ES-I3 (cell line): ENCODE measurements around the gene CSTF1.

Source experiments
- H3K36me3 ChIP-seq: 2 replicates; pipeline ENCODE4 v1.6.1; 2013; ENCODE audit warnings: mild to moderate bottlenecking, low read length, control low read depth, moderate library complexity; ENCODE audit not compliant: insufficient read depth
- H3K4me1 ChIP-seq: 2 replicates; pipeline ENCODE4 v1.6.1; 2013; ENCODE audit warnings: mild to moderate bottlenecking, control low read depth, low read length; ENCODE audit not compliant: insufficient read depth
- H3K9ac ChIP-seq: 2 replicates; pipeline ENCODE4 v1.6.1; 2013; ENCODE audit warnings: low read depth, mild to moderate bottlenecking, low read length, moderate library complexity
- H3K9me3 ChIP-seq: 2 replicates; pipeline ENCODE4 v1.6.1; 2013; ENCODE audit warnings: mild to moderate bottlenecking, low read length, moderate library complexity; ENCODE audit not compliant: control insufficient read depth, insufficient read depth

CSTF1 gene

DNA sequence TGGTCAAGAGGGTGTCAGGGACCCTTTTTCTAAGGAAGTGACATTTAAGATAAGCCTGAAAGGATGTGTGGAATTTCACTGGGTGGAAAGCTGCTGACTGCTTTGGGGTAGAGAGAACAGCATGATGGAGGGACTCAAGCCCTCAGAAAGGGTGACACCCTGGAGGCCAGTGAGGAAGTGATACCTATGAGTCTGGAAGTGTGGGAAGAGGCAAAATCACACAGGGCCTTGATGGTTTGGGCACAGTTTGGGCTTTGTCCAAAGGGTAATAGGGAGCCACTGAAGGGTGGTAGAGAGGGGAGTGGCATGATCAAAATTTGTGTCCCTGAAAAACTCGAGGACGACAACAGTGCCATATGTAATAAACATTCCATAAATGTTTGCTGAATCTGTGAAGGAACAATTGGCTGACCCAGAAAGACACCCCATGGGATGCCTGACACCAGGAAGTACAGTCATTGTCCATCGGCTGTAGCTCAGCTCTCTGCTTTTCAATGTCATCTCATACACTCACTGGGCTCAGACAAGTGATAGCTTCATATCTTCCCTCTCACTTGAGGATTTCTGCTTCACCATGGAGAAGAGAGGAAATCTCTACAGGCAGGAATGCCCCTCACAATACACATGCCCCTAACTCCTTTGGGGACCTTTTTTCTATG is 40.9 kb downstream of the CSTF1 start:
- Histone ChIP-seq H3K4me1 (no peaks in the 10 kb centered on the region), H3K36me3 (no peaks in the 10 kb centered on the region), H3K9me3 (no peaks in the 10 kb centered on the region), H3K9ac (no peak overlapping the region)

- Histone ChIP-seq H3K9ac (no peak overlapping the region), H3K4me1 (no peaks in the 10 kb centered on the region), H3K9me3 (no peaks in the 10 kb centered on the region), H3K36me3 (no peaks in the 10 kb centered on the region)
Observed at GRCh38 chr20:56433880-56434255, 41.4 kb downstream of the CSTF1 start.

DNA sequence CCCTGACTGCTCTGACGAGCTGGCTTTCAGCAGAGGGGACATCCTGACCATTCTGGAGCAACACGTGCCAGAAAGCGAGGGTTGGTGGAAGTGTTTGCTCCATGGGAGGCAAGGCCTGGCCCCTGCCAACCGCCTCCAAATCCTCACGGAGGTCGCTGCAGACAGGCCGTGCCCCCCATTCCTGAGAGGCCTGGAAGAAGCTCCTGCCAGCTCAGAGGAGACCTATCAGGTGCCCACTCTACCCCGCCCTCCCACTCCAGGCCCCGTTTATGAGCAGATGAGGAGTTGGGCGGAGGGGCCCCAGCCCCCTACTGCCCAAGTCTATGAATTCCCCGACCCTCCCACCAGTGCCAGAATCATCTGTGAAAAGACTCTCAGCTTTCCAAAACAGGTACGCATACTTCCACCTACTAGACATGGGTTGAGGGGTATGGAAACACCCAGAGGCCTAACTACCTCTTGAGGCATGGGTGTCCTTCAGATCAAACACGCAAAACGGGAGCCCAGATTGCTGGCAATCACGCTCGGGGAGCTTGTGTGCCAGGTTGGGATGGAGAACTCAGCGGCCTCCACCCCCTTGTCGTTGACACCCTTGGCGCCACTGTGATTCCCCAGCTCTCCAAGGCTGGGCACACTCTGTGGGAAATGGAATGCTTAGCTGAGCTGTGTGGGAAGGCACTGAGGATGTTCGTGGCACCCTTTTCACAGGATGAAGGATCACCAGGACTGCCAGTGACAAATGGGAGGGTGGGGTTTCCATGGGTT is 44.9 kb downstream of the CSTF1 start:
- Histone ChIP-seq H3K9ac (no peak overlapping the region), H3K4me1 (no peaks in the 10 kb centered on the region), H3K36me3 (no peaks in the 10 kb centered on the region), H3K9me3 (no peaks in the 10 kb centered on the region)

GRCh38 chr20:56438284-56438683 is 45.8 kb downstream of the CSTF1 start:
- no peaks in the 10 kb centered on the region for H3K9me3 ChIP-seq
- H3K36me3 ChIP-seq: no peaks in the 10 kb centered on the region
- no peak overlapping the region for H3K9ac ChIP-seq
- H3K4me1 ChIP-seq: no peaks in the 10 kb centered on the region

DNA sequence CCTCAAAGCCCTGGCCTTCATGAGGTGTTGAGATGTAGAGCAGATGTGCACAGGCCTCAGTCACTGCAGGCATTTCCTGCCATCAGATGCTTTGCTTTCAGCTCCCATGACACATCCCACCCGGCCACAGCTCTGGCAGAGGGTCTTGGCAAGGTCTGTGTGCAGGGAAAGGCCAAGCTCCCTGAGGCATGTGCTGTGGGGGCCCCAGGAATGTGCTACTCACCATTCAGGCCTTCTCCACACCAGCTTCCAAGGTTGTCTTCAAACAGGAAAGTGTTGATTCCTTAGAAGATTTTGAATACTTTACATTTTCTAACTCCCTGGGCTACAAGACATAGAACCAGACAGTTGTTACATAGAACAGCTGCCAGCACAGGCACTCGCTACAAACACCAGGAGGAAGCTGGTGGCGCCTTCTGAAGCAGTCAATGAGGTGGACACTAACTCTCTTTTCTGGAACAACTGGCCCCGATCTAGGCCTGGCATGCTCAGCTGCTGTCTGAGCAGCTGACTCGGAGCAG is 47.4 kb downstream of the CSTF1 start:
- Histone ChIP-seq H3K9me3 (no peaks in the 10 kb centered on the region), H3K4me1 (no peaks in the 10 kb centered on the region), H3K9ac (no peak overlapping the region), H3K36me3 (no peaks in the 10 kb centered on the region)

GRCh38 chr20:56440346-56441007 is 48.0 kb downstream of the CSTF1 start:
- H3K9me3 ChIP-seq: no peaks in the 10 kb centered on the region
- H3K4me1 ChIP-seq: no peaks in the 10 kb centered on the region
- no peaks in the 10 kb centered on the region for H3K36me3 ChIP-seq
- no peak overlapping the region for H3K9ac ChIP-seq

DNA sequence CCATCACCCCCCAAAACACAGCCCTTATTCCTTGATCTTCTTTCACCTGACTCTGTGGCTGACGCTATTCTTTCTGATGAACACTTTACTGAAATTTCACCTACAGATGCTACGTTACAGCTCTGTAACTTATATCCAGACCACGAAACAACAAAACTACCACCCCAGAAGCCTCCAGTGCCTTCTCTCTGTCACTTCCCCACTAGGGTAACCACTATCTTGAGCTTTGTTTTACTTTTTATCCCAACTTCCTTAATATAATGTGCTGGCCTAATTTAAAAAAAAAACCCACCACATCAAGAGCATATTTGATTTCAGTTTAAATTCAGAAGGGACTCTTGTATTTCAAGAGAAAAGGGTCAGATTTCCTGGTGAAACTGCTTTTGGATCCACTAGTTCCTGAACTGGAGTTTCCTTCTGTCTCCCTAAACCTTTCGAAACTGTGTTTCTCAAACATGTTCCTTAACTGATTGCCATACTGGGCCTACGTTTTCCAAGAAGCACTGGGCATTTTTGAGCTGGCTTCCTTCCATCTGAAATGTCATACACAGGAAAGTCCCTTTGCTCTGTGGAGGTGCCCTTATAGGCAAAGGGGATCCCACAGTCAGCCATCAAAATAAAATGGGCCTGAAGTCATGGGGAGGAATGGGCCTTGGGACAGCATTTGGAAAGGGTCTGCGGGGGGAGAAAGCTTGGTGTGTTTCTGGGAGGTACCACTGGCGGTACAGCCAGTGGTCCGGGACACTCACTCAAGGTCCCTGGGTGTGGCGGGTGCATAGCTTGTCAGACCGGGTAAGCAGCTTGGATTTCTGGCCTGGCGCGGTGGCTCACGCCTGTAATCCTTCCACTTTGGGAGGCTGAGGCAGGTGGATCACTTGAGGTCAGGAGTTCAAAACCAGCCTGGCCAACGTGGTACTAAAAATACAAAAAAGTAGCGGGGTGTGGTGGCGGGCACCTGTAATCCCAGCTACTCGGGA is 50.2 kb downstream of the CSTF1 start:
- H3K36me3 ChIP-seq: no peaks in the 10 kb centered on the region
- H3K4me1 ChIP-seq: no peaks in the 10 kb centered on the region
- no peaks in the 10 kb centered on the region for H3K9me3 ChIP-seq
- no peak overlapping the region for H3K9ac ChIP-seq

DNA sequence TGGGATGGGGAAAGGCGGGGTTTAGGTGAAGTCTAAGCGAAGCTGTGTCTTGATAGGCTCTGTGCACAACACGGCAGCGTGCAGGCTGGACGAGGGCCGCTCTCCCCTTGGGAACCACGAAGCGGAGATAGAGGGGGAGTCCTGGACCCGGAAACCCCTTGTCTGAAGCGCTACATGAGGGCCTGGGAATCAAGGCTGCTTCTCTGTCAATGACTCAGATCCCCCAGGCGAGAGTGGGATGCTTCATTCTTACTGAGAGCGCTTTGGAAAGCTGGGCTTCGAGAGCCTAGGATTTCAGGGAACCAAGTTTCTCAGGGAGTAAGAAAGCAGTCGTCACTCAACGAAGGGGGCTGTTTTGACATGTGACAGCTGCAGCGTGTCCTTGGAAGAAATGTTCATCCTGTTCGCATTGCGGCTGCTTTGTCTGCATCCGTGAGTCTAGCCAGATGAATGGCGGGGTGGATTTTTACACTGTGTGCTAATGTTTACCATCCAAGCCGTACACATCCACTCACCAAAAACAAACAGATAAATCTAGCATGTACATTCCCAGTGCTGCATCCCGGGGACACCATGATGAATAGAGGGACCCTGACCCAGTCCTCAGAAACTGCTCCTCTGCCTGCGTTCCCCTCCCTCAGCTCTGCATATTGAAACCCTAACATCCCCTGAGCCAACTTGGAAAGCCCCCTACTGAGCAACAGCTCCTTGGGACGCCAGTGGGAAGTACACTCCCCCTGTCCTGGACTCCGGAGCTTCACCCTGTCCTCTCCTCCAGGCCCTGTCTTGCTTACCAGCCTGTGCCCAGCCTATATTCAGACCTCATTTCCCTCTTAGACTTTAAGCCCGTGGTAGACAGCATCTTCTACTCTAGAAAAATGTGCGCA is 51.5 kb downstream of the CSTF1 start:
- H3K9me3 ChIP-seq: no peaks in the 10 kb centered on the region
- no peaks in the 10 kb centered on the region for H3K36me3 ChIP-seq
- H3K9ac ChIP-seq: no peak overlapping the region
- no peaks in the 10 kb centered on the region for H3K4me1 ChIP-seq

- no peaks in the 10 kb centered on the region for H3K9me3 ChIP-seq
- no peaks in the 10 kb centered on the region for H3K36me3 ChIP-seq
- no peaks in the 10 kb centered on the region for H3K4me1 ChIP-seq
- H3K9ac ChIP-seq: no peak overlapping the region
Observed at GRCh38 chr20:56445130-56445529, 52.7 kb downstream of the CSTF1 start.

DNA sequence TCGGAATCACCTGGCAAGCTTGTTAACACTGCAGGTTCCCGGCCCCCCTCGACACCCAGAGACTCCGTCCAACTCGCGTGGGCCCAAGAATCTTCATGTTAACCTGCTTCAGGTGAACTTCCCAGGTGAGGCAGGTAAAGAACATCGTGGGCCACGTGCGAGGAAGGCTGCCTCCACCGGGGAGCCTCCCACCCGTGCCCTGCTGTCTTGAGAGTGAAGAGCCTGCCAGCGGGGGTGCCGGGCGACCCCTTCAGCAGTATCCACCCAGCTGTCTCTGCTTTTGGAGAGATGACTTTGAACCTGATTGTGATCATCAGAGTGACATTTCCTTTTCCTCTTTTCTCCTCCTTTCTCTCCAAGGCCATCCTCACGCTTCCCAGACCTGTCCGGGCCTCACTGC is 53.1 kb downstream of the CSTF1 start:
- Histone ChIP-seq H3K4me1 (no peaks in the 10 kb centered on the region), H3K9me3 (no peaks in the 10 kb centered on the region), H3K9ac (no peak overlapping the region), H3K36me3 (no peaks in the 10 kb centered on the region)

DNA sequence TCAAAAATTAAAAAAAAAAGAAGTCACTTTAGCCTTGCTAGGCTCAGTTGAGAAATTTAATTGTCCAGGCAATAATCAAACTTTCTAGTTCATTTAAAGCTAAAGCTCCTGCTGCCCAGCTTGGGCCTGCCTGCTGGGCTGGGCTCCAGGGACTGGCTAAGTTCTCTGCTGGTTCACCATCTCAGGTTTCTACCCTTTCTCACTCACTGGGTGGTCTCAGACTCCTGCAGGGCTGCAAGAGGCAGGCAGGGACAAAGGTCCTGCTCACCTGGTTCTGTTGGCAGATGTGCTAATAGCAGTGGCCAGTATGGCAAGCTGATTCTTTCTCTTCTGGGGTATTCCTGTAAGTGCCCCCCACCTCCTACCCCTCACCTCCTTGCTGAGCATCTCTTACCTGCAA is 54.8 kb downstream of the CSTF1 start:
- Histone ChIP-seq H3K4me1 (no peaks in the 10 kb centered on the region), H3K9ac (no peak overlapping the region), H3K9me3 (no peaks in the 10 kb centered on the region), H3K36me3 (no peaks in the 10 kb centered on the region)

- H3K4me1 ChIP-seq: no peaks in the 10 kb centered on the region
- H3K9ac ChIP-seq: no peak overlapping the region
- no peaks in the 10 kb centered on the region for H3K9me3 ChIP-seq
- no peaks in the 10 kb centered on the region for H3K36me3 ChIP-seq
Observed at GRCh38 chr20:56449459-56449858, 57.0 kb downstream of the CSTF1 start.

- no peak overlapping the region for H3K9ac ChIP-seq
- H3K9me3 ChIP-seq: no peaks in the 10 kb centered on the region
- no peaks in the 10 kb centered on the region for H3K36me3 ChIP-seq
- H3K4me1 ChIP-seq: no peaks in the 10 kb centered on the region
Observed at GRCh38 chr20:56451056-56451765, 58.8 kb downstream of the CSTF1 start.
